Measurements from ENCODE around the gene TMCC2. TPM values are rescaled to one million over a fixed set of nuclear protein-coding genes. Genes with fewer than 3 reads are reported as not detected.

TMCC2 gene
- total RNA-seq, 4 donors from 2014 or later = 0.33 to 2.1 (median 1.1) TPM

DNA sequence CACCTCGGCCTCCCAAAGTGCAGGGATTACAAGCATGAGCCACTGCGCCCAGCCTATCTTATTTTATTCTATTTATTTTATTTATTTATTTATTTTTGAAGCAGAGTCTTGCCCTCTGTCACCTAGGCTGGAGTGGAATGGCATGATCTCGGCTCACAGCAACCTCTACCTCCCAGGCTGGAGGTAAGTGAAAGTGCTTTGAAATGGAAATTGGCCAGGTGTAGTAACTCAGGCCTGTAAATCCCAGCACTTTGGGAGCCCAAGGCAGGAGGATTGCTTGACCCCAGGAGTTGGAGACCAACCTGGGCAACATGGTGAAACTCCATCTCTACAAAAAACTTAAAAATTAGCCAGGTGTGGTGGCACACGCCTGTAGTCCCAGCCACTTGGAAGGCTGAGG lies 11.2 kb upstream of the TMCC2 start:
- TF ChIP-seq, protein P1, sequence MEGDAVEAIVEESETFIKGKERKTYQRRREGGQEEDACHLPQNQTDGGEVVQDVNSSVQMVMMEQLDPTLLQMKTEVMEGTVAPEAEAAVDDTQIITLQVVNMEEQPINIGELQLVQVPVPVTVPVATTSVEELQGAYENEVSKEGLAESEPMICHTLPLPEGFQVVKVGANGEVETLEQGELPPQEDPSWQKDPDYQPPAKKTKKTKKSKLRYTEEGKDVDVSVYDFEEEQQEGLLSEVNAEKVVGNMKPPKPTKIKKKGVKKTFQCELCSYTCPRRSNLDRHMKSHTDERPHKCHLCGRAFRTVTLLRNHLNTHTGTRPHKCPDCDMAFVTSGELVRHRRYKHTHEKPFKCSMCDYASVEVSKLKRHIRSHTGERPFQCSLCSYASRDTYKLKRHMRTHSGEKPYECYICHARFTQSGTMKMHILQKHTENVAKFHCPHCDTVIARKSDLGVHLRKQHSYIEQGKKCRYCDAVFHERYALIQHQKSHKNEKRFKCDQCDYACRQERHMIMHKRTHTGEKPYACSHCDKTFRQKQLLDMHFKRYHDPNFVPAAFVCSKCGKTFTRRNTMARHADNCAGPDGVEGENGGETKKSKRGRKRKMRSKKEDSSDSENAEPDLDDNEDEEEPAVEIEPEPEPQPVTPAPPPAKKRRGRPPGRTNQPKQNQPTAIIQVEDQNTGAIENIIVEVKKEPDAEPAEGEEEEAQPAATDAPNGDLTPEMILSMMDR (IDR thresholded peaks at IDR 0.05; ENCODE audit: low read depth) = no peak

DNA sequence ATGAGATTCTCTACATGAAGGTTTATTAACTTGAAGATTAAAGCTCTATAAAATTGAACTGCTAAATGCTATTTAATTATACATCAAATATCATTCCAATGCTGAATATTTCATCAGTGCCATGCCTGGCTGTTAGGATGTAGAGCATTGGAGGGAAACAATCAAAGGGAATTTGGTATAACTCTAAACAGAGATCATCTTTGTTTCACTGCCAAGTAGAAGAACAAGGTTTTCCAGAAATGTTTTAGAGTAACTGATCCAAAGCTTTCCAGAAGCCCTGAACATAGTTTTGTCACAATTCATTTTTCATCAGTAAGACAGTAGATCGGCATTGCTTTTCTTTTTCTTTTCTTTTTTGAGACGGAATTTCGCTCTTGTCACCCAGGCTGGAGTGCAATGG lies 10.3 kb upstream of the TMCC2 start:
- TF ChIP-seq, protein P1 (IDR thresholded peaks at IDR 0.05; ENCODE audit: low read depth) = no peak

DNA sequence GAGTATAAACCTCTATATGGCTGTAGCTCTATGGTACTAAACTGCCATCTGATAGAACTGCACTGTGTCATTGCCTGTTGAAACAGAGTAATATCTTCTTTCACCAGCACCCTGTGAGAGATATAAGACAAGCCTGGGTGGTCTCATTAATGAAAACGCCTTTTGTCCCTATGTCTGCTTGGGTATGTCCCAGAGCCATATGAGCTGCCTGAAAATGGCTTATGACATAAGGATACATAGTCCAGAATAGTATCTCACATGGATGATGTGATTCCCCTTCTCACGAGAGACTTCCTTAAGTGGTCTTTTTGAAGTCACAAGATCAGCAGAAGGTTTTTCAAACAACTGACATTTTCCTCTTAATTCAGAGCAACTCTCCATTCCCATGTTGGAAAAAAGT lies 7.3 kb upstream of the TMCC2 start:
- TF ChIP-seq, protein P1 (IDR thresholded peaks at IDR 0.05; ENCODE audit: low read depth) = no peak

DNA sequence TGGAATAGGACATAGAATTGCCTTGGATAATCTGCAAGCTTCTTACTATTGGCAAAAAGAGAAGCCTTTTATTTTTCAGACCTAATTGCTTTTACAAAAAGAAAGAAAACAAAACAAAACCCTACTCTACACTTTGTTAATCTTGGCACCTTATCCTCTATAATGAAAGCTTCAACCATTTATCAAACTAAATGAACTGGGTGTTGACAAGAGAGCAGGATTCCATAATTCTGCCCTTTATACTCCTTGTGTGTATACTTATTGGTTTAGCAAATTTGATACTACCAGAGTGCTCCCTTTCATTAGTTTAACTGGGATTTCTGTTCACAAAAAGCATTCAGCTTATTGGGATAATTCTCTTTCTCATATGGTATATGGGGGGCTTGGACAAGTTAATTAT lies 3.0 kb upstream of the TMCC2 start:
- TF ChIP-seq, protein P1 (IDR thresholded peaks at IDR 0.05; ENCODE audit: low read depth) = no peak

DNA sequence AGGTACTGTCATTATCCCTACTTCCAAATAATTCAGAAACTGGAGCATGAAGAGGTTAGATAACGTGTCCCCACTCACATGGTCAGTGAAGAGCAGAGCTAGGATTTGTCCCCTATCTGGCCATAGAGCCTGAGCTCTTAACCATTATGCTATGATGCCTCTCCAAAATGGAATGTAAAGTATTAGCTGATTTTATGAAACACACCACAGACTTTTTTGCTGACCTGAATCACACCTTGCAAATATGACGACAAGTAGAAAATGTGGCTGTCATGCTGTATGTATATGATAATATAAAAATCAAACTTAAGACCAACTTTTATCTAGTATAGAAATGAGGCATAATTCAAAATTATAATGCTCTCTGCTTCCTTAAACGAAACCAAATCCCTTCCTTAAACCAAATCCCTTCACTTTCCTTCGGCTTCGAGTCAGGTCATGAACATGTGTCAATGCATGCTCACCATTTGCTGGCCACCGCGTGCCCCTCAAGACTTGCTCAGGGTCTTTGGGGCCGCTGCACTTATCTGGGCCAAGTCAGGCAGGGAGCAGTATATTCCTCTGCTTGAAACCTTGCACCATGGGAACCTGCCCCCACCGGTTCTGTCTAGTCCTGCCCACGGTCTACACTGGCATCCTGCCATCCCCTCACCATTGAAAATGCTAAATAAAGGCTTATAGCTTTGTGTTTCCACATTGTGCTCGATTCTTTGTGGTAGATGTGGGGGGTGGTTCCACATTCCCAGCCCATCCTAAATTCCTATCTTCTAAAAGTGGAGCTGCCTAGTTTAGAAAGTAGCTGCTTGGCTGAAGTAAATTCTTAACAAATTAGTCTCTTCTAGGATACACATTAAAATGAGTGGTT lies 1.6 kb upstream of the TMCC2 start:
- TF ChIP-seq, protein P1 (IDR thresholded peaks at IDR 0.05; ENCODE audit: low read depth) = no peak

DNA sequence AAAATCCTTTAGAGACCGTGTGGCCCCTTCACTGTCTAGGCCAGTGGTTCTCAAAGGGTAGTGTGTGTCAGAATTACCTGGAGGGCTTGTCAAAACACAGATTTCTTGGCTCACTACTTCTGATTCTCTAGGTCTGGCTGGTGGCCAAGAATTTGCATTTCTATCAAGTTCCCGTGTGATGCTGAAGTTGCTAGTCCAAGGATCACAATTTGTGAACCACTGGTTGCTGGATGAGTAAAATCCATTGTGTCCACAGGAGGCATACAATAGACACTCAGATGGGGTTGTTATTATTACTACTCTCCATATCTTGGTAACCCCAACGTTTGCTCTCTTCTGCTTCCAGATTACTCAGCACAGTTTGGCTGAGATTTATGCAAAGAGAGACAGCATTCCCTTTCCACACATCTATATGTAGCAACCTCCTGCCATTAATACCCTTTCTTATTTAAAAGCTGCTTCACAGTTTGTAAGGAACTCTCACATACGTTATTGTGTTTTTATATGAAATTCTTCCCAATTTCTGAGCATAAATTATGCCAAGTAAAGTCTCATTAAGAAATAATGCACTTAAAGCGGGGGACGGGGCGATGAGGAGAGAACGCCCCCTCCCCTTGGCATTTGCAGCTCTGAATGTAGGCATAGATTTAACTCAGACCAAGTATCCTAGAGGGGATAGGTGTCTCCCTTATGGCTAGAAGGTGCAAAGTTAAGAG lies 720 bp upstream of the TMCC2 start:
- TF ChIP-seq, protein P1 (IDR thresholded peaks at IDR 0.05; ENCODE audit: low read depth) = no peak

DNA sequence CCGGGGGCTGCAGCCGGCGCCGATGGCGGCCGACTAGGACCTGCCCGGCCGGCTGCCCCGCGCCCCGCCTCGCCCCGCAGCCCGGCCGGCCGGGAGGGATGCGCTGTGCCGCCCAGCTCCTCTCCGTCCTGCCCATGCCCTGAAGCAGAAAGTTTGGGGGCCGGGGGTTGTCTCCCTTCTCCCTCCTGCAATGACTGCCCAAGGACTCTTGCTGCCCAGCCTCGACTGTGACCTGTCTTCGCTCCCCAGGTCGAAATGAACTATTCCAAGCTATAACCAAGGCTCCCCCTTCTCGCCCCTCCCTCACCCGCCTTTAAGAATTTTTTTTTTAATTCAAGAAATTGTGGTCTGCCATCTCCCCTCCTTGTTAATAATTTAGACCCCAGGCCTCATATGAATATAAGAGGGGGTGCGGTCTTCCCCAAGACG lies 361 bp downstream of the TMCC2 start:
- TF ChIP-seq, protein P1 (IDR thresholded peaks at IDR 0.05; ENCODE audit: low read depth) = no peak

Measured in subcutaneous adipose tissue (tissue), 4 donors.